ENCODE measurements around the gene APBB1IP. TPM values are rescaled to one million over a fixed set of nuclear protein-coding genes. Genes with fewer than 3 reads are reported as not detected.

Gene APBB1IP
- total RNA-seq, 1 experiment from 2014 or later: not detected

- TF ChIP-seq, protein P1, sequence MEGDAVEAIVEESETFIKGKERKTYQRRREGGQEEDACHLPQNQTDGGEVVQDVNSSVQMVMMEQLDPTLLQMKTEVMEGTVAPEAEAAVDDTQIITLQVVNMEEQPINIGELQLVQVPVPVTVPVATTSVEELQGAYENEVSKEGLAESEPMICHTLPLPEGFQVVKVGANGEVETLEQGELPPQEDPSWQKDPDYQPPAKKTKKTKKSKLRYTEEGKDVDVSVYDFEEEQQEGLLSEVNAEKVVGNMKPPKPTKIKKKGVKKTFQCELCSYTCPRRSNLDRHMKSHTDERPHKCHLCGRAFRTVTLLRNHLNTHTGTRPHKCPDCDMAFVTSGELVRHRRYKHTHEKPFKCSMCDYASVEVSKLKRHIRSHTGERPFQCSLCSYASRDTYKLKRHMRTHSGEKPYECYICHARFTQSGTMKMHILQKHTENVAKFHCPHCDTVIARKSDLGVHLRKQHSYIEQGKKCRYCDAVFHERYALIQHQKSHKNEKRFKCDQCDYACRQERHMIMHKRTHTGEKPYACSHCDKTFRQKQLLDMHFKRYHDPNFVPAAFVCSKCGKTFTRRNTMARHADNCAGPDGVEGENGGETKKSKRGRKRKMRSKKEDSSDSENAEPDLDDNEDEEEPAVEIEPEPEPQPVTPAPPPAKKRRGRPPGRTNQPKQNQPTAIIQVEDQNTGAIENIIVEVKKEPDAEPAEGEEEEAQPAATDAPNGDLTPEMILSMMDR (IDR thresholded peaks at IDR 0.05; ENCODE audit: unreplicated experiment): no peak
- ChIA-PET CTCF (no interaction called here), POLR2A (no interaction called here)
- intact Hi-C loops (cut with micrococcal nuclease): no loop called here
- no peaks in the 10 kb centered on the region for H3K4me1 Mint-ChIP-seq (ENCODE audit: insufficient read depth, unreplicated experiment)
- BruUV-seq (replicated peaks): no TSS peak
- H3K36me3 Mint-ChIP-seq (ENCODE audit: insufficient read depth, unreplicated experiment): no peaks in the 10 kb centered on the region
- no peak overlapping the region for H3K27ac Mint-ChIP-seq (ENCODE audit: low read depth, unreplicated experiment)
- H3K9me3 Mint-ChIP-seq (ENCODE audit: unreplicated experiment): no peaks in the 10 kb centered on the region
- no peak for DNase-seq (ENCODE audit: unreplicated experiment)
- H3K4me3 Mint-ChIP-seq (ENCODE audit: unreplicated experiment): no peak overlapping the region
- peaks cover 2% of the 10 kb centered on the region for H3K27me3 Mint-ChIP-seq (ENCODE audit: insufficient read depth, unreplicated experiment)
Observed at GRCh38 chr10:26430641-26431163, 7.4 kb upstream of the APBB1IP start.

DNA sequence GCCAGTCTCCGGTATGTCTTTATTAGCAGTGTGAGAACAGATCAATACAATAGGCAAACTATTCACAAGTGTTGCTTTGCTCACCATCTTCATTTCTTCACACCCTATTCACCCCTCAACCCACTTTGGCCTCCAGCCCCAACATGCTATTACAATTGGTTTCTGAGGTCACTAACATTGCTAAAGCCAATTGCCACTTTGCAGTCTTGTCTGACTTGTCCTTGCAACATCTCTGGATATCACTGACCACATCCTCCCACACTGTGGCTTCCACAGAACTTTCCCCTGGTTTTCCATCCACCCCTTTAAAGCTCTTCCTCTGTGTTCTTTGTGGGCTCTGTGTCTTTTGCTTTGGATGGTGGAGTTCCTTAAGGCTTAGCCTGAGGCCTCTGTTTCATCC lies 5.2 kb upstream of the APBB1IP start:
- DNase-seq (ENCODE audit: unreplicated experiment): no peak
- Mint-ChIP-seq H3K36me3 (ENCODE audit: insufficient read depth, unreplicated experiment) (no peaks in the 10 kb centered on the region), H3K4me3 (ENCODE audit: unreplicated experiment) (no peak overlapping the region), H3K27ac (ENCODE audit: low read depth, unreplicated experiment) (no peak overlapping the region), H3K4me1 (ENCODE audit: insufficient read depth, unreplicated experiment) (no peaks in the 10 kb centered on the region), H3K9me3 (ENCODE audit: unreplicated experiment) (no peaks in the 10 kb centered on the region), H3K27me3 (ENCODE audit: insufficient read depth, unreplicated experiment) (peaks cover 14% of the 10 kb centered on the region)
- CTCF ChIA-PET: no interaction called here
- no TSS peak for BruUV-seq (replicated peaks)
- TF ChIP-seq, protein P1 (IDR thresholded peaks at IDR 0.05; ENCODE audit: unreplicated experiment): no peak
- POLR2A ChIA-PET: no interaction called here
- intact Hi-C loops (cut with micrococcal nuclease): no loop called here

DNA sequence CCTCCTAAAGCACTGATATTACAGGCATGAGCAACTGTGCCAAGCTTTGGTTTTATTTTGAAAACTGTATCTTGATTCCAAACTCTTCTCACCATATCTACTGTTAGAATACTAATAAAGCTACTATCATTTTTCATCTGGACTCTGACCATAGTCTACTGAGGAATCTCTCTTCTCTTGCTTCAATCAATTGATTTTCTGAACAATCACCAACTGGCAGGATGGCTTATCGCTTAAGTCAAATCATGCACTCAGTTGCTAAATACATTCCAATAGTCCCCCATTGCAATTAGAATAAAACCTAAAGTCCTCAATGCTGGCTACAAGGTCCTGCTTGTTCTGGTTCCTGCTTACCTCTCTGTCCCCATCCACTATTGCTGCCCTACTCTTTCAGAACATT lies 2.3 kb upstream of the APBB1IP start:
- TF ChIP-seq, protein P1 (IDR thresholded peaks at IDR 0.05; ENCODE audit: unreplicated experiment): no peak
- Mint-ChIP-seq H3K9me3 (ENCODE audit: unreplicated experiment) (no peaks in the 10 kb centered on the region), H3K27ac (ENCODE audit: low read depth, unreplicated experiment) (no peak overlapping the region), H3K27me3 (ENCODE audit: insufficient read depth, unreplicated experiment) (peaks cover 14% of the 10 kb centered on the region), H3K4me3 (ENCODE audit: unreplicated experiment) (no peak overlapping the region), H3K36me3 (ENCODE audit: insufficient read depth, unreplicated experiment) (no peaks in the 10 kb centered on the region), H3K4me1 (ENCODE audit: insufficient read depth, unreplicated experiment) (no peaks in the 10 kb centered on the region)
- intact Hi-C loops (cut with micrococcal nuclease): no loop called here
- ChIA-PET CTCF (no interaction called here), POLR2A (no interaction called here)
- BruUV-seq (replicated peaks): no TSS peak
- no peak for DNase-seq (ENCODE audit: unreplicated experiment)

DNA sequence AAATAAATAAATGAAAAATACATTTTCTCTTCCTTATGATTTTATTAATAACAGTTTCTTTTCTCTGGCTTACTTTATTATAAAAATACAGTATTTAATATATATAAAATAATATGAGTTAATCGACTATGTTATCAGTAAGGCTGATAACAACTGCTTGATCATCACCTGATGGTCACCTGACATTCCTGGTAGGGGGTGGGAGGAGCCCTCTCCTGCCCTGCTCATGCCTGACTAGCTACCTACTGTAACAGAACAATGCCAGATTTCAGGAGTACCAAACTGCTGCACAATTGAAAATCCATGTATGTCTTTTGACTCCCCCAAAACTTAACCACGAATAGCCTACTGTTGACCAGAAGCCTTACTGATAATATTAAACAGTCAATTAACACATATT lies 1.3 kb upstream of the APBB1IP start:
- POLR2A ChIA-PET: no interaction called here
- Mint-ChIP-seq H3K27ac (ENCODE audit: low read depth, unreplicated experiment) (no peak overlapping the region), H3K9me3 (ENCODE audit: unreplicated experiment) (no peaks in the 10 kb centered on the region), H3K36me3 (ENCODE audit: insufficient read depth, unreplicated experiment) (no peaks in the 10 kb centered on the region), H3K4me3 (ENCODE audit: unreplicated experiment) (no peak overlapping the region), H3K4me1 (ENCODE audit: insufficient read depth, unreplicated experiment) (no peaks in the 10 kb centered on the region), H3K27me3 (ENCODE audit: insufficient read depth, unreplicated experiment) (peaks cover 14% of the 10 kb centered on the region)
- DNase-seq (ENCODE audit: unreplicated experiment): no peak
- CTCF ChIA-PET: no interaction called here
- TF ChIP-seq, protein P1 (IDR thresholded peaks at IDR 0.05; ENCODE audit: unreplicated experiment): no peak
- BruUV-seq (replicated peaks): no TSS peak
- intact Hi-C loops (cut with micrococcal nuclease): no loop called here
